ACC112 (cell line): Measurements from ENCODE around the gene CEP70.
"Not testable (repeated sequence)": the region's sequence is repeated elsewhere in the genome, so short reads cannot be mapped to it uniquely, and the experiment has no call there.

Experiments used
- H2AFZ ChIP-seq: fragments of 200-600 bp; sonication (generic); one replicate; pipeline ENCODE4 v1.6.0; 2017; ENCODE audit warnings: antibody characterized with exemption, low read length; ENCODE audit not compliant: unreplicated experiment
- H3K27ac ChIP-seq: fragments of 200-600 bp; sonication (generic); 2 replicates; pipeline ENCODE4 v1.5.1; 2014; ENCODE audit warnings: low read depth, mild to moderate bottlenecking, antibody characterized with exemption, low read length, moderate library complexity
- H3K27me3 ChIP-seq: fragments of 200-600 bp; sonication (generic); 2 replicates; pipeline ENCODE4 v1.6.1; 2014; ENCODE audit warnings: mild to moderate bottlenecking, antibody characterized with exemption, low read length, moderate library complexity, mixed read lengths; ENCODE audit not compliant: insufficient read depth
- H3K36me3 ChIP-seq: fragments of 200-600 bp; sonication (generic); 2 replicates; pipeline ENCODE4 v1.6.1; 2016; ENCODE audit warnings: mild to moderate bottlenecking, antibody characterized with exemption, low read length, moderate library complexity, mixed read lengths; ENCODE audit not compliant: insufficient read depth
- H3K4me1 ChIP-seq: fragments of 200-600 bp; sonication (generic); one replicate; pipeline ENCODE4 v1.6.1; 2016; ENCODE audit warnings: low read length, mixed read lengths; ENCODE audit not compliant: insufficient read depth, unreplicated experiment, control insufficient read depth
- H3K4me3 ChIP-seq: fragments of 200-600 bp; sonication (generic); 2 replicates; pipeline ENCODE4 v1.5.1; 2014; ENCODE audit warnings: mild to moderate bottlenecking, low read depth, low read length
- H3K79me2 ChIP-seq: fragments of 200-600 bp; sonication (generic); one replicate; pipeline ENCODE4 v1.6.0; 2016; ENCODE audit warnings: low read length; ENCODE audit not compliant: control insufficient read depth, unreplicated experiment, insufficient read depth

The CEP70 gene

GRCh38 chr3:138559134-138559533, 34.9 kb downstream of the CEP70 start:
- no peak overlapping the region for H3K27ac ChIP-seq

GRCh38 chr3:138554775-138555174, 39.3 kb downstream of the CEP70 start:
- H3K4me1 ChIP-seq, H3K27me3 ChIP-seq, H3K79me2 ChIP-seq, H3K36me3 ChIP-seq, H3K27ac ChIP-seq, H3K4me3 ChIP-seq, H2AFZ ChIP-seq: not testable (repeated sequence)

More at GRCh38 chr3:138559134-138559533, 34.9 kb downstream of the CEP70 start:
- Histone ChIP-seq H3K4me3 (no peak overlapping the region), H3K27me3 (no peaks in the 10 kb centered on the region), H3K4me1 (no peaks in the 10 kb centered on the region), H3K36me3 (peaks cover 4% of the 10 kb centered on the region; the same call in 1 of the 2 replicates), H3K79me2 (no peaks in the 10 kb centered on the region), H2AFZ (no peak overlapping the region)

DNA sequence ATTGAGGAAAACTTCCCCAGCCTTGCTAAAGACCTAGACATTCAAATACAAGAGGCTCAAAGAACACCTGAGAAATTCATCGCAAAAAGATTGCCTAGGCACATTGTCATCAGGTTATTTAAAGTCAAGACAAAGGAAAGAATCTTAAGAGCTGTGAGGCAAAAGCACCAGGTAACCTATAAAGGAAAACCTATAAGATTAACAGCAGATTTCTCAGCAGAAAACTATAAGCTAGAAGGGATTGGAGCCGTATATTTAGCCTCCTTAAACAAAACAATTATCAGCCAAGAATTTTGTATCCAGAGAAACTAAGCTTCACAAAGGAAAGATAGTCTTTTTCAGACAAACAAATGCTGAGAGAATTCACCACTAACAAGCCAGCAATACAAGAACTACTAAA, 43.1 kb downstream of the CEP70 start:
- H3K27me3 ChIP-seq, H2AFZ ChIP-seq, H3K4me1 ChIP-seq, H3K27ac ChIP-seq, H3K79me2 ChIP-seq, H3K4me3 ChIP-seq: not testable (repeated sequence)
- peaks cover 27% of the 10 kb centered on the region for H3K36me3 ChIP-seq

- Histone ChIP-seq H3K4me1 (no peaks in the 10 kb centered on the region), H3K27ac (no peak overlapping the region)
Observed at GRCh38 chr3:138549179-138549977, 44.7 kb downstream of the CEP70 start.

GRCh38 chr3:138547342-138547975, 46.6 kb downstream of the CEP70 start:
- no peak overlapping the region for H2AFZ ChIP-seq
- H3K27me3 ChIP-seq: no peaks in the 10 kb centered on the region
- peaks cover 39% of the 10 kb centered on the region for H3K36me3 ChIP-seq
- no peaks in the 10 kb centered on the region for H3K79me2 ChIP-seq
- no peaks in the 10 kb centered on the region for H3K4me1 ChIP-seq
- H3K4me3 ChIP-seq: no peak overlapping the region
- H3K27ac ChIP-seq: no peak overlapping the region

More at GRCh38 chr3:138549179-138549977, 44.7 kb downstream of the CEP70 start:
- H3K79me2 ChIP-seq: no peaks in the 10 kb centered on the region
- H3K36me3 ChIP-seq: peaks cover 34% of the 10 kb centered on the region
- no peaks in the 10 kb centered on the region for H3K27me3 ChIP-seq
- H3K4me3 ChIP-seq: no peak overlapping the region
- H2AFZ ChIP-seq: no peak overlapping the region

DNA sequence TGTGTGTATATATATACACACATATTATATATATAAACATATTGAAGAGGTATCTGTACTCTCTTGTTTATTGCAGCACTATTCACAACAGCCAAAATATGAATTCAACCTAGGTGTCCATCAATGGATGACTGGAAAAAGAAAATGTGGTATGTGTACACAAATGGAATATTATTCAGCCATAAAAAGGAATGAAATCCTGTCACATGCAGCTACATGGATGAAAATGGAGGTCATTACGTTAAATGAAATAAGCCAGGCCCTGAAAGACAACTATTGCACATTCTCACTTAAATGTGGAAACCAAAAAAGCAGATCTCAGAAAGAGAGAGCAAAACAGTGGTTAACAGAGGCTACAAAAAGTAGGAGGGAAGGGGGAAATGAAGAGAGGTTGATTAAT, 49.5 kb downstream of the CEP70 start:
- no peak overlapping the region for H3K27ac ChIP-seq
- no peak overlapping the region for H3K4me3 ChIP-seq
- H3K4me1 ChIP-seq: no peaks in the 10 kb centered on the region
- no peak overlapping the region for H2AFZ ChIP-seq
- no peaks in the 10 kb centered on the region for H3K79me2 ChIP-seq
- no peaks in the 10 kb centered on the region for H3K27me3 ChIP-seq
- peaks cover 48% of the 10 kb centered on the region for H3K36me3 ChIP-seq

DNA sequence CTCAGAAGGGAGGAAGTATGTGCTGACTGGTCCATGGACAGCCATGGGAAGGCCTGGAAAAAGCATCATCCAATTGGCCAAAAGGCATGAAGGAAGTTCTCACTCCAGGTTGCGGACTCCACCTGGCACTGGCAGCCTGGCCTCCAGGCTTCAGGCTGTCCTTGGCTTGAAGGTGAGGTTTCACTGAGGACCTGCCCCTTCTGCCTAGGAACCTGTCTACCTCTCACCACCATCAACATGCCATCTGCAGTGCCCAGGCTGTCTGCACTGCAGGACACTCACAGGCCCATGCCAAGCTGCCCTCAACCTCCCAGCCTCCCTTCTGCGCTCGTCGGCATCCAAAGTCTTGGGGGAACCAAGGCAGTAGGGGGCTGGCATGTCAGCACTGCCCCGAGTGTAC, 51.1 kb downstream of the CEP70 start:
- Histone ChIP-seq H3K79me2 (no peaks in the 10 kb centered on the region), H3K4me1 (no peaks in the 10 kb centered on the region), H3K27me3 (no peaks in the 10 kb centered on the region), H3K36me3 (peaks cover 42% of the 10 kb centered on the region), H2AFZ (no peak overlapping the region), H3K27ac (no peak overlapping the region), H3K4me3 (no peak overlapping the region)

DNA sequence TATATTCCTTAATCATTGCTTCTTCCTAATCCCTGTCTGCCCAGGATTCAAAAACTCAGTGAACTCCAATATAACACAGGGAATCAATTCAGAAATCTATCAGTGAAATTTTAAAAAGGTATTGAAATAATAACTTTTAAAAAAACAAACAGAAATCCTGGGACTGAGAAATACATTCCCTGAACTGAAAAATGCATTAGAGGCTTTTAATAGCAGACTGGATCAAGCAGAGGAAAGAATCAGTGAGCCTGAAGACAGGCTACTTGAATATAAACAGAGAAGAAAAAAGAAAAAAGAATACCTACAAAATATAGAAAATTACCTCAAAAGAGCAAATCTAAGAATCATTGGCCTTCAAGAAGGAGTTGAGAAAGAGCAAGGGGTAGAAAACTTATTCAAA, 54.7 kb downstream of the CEP70 start:
- Histone ChIP-seq H3K27me3 (no peaks in the 10 kb centered on the region), H3K36me3 (peaks cover 22% of the 10 kb centered on the region), H3K27ac (no peak overlapping the region), H3K4me1 (no peaks in the 10 kb centered on the region), H3K4me3 (no peak overlapping the region), H3K79me2 (no peaks in the 10 kb centered on the region), H2AFZ (no peak overlapping the region)

DNA sequence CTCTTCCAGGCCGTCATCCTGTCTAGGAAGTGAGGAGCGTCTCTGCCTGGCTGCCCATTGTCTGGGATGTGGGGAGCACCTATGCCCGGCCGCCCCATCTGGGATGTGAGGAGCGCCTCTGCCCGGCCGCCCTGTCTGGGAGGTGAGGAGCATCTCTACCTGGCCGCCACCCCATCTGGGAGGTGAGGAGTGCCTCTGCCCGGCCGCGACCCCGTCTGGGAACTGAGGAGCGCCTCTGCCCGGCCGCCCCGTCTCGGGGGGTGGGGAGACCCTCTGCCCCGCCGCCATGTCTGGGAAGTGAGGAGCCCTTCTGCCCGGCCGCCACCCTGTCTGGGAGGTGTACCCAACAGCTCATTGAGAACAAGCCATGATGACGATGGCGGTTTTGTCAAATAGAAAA, 72.6 kb downstream of the CEP70 start:
- H3K27me3 ChIP-seq, H3K27ac ChIP-seq, H3K4me1 ChIP-seq, H3K4me3 ChIP-seq, H3K79me2 ChIP-seq, H2AFZ ChIP-seq, H3K36me3 ChIP-seq: not testable (repeated sequence)

DNA sequence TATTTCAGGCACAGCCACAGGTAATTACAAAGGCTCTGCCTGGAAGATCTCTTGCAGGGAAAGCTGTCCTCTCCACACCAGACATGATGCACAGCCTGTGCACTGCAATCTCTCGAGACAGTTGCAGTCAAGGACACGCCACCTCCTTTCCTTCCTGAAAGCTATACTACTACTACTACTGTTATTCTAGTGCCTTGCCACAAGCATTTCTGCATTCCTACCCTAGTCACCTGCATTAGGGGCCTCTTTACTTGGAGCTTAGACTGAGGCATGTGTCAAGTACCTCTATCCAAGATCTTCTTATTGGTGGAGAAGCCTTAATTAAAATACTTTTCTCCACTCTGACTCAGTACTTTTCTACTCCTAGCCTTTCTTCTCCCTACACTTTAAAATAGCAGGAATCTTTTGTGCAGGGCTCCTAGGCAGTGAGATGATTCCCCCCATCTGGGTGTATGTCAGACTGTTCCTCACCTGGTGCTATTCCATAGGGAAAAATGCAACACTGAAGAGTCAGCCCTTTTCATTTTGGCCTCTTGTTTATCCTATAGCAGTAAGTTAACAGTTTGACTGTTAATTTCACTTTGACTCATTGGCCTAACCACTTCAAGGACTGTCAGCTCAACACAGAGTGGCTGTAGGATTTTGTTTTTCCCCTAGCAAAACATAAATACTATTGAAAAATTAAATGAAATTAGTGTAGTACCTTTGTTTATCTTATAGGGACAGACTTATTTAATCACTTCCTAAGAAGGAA, 80.8 kb downstream of the CEP70 start:
- H3K36me3 ChIP-seq: 0 out of 2 replicates have a peak, but pooled peaks cover under 1% of the 10 kb centered on the region

More for the DNA sequence above, 80.8 kb downstream of the CEP70 start:
- Histone ChIP-seq H3K79me2 (no peaks in the 10 kb centered on the region), H2AFZ (no peak overlapping the region), H3K27me3 (no peaks in the 10 kb centered on the region), H3K4me3 (no peak overlapping the region), H3K4me1 (peaks cover 3% of the 10 kb centered on the region), H3K27ac (no peak overlapping the region)
